ENCODE data around the gene POLG2.
A peak's percentile ranks its signal among the peaks of the same experiment; 100 is the strongest.

Gene POLG2

DNA sequence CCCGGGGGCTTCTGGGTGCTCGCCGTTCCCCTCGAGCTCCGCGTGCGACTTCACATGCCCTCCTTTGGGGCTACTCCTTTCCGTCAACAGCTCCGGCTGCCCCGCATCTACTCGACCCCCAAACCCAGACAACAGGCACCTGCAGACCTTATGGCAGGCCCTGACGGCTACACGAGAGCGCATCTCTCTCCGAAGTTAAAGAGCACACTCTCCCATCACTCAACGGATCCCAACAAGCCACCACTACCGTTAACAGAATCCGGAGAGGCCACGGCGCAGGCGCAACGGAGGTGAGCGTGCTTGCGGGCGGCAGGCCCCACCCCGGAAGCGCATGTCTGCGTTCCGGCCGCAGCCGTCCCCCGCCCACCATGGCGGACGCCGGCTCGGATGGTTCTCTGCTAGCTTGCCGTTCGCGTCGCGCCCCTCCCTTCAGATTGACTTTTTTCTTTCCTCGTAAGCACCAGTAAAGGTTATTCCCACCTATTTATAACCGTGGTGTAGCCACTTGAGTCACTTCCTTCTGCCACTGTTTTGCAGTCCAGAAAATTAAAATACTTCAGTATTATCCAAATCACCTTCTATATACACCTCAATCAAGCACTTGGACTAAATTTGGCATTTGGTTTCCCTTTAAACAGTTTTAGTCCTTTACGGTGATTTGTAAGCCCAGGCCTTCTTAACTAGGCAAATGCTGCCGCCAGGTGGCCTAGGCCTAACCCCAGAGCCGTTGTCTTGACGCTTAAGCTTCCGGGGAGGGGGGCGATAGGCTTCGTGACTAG, at the start of gene POLG2:
TSS of gene POLG2 (minus strand) at position 269 of the 779 bp plus-strand sequence. CDS start at position 183, 86 bp downstream.
- ChIA-PET CTCF (interaction anchor here (1.0 to 5.9 kb wide), 10 partner anchors 8 to 152 kb away, joined by 3 to 33 read pairs (median 4); partner anchors contain the start of genes CEP95 and DDX5), POLR2A (interaction anchor here (0.6 to 5.2 kb wide), 6 partner anchors 9 to 235 kb away, joined by 3 to 89 read pairs (median 4); partner anchors contain the start of genes CEP95 and DDX5)
- TF ChIP-seq, protein P1, sequence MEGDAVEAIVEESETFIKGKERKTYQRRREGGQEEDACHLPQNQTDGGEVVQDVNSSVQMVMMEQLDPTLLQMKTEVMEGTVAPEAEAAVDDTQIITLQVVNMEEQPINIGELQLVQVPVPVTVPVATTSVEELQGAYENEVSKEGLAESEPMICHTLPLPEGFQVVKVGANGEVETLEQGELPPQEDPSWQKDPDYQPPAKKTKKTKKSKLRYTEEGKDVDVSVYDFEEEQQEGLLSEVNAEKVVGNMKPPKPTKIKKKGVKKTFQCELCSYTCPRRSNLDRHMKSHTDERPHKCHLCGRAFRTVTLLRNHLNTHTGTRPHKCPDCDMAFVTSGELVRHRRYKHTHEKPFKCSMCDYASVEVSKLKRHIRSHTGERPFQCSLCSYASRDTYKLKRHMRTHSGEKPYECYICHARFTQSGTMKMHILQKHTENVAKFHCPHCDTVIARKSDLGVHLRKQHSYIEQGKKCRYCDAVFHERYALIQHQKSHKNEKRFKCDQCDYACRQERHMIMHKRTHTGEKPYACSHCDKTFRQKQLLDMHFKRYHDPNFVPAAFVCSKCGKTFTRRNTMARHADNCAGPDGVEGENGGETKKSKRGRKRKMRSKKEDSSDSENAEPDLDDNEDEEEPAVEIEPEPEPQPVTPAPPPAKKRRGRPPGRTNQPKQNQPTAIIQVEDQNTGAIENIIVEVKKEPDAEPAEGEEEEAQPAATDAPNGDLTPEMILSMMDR (IDR thresholded peaks at IDR 0.05; ENCODE audit: control extremely low read depth, extremely low read depth, low read depth, missing control alignments): peak; percentile 67
- DNase-seq (ENCODE audit: extremely low spot score): peak; percentile 93

DNA sequence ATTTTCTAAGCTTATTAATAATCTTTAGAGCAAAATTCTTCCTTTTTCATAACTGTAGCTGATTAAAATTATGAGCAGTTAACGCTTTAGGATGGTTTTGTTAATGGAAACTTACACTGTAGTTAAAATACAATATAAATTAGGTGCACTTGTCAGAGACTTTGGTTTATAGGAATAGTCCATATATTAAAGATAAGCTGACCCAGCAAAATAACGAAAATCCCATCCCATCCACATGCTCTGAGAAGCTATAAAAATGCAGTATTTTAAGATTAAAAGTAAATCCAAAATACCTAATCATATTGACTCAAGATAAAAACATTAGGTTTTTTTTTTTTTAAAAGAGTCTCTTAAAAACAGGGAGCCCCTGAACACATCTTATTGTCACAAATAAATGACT, 47.9 kb upstream of the POLG2 start:
- TF ChIP-seq, protein P1 (IDR thresholded peaks at IDR 0.05; ENCODE audit: control extremely low read depth, extremely low read depth, low read depth, missing control alignments): no peak
- POLR2A ChIA-PET: no interaction called here
- CTCF ChIA-PET: interaction anchor here (1.0 to 2.8 kb wide), 5 partner anchors 9 to 105 kb away, joined by 3 to 10 read pairs (median 3); no protein-coding TSS in a partner anchor
- no peak for DNase-seq (ENCODE audit: extremely low spot score)

DNA sequence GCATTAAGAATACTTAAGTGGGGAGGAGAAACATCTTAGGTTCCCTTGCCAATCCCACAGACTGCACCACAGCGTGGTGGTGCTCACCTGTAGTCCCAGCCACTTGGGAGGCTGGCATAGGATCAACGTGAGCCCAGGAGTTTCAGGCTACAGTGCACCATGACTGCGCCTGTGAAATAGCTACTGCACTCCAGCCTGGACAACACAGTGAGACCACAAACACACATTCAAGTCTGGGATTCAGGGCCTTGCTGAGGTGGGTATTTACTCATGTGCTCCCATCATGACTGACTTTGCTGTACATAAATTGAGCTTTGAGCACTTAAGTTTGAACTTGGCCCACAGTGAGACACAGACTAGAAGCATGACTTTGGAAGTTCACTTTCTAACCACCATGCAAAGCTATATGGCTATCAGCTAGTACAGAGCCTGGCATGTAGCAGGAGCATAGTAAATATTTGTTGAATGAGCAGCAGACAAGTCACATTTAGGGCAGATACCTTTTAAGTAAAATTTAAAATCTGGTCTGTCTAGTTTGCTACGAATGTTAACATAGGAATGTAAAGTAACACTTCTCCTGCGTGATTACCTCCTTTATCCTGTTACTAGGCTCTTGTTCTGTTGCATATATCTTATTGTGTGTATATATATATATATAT, 43.4 kb upstream of the POLG2 start:
- ChIA-PET POLR2A (no interaction called here), CTCF (no interaction called here)
- no peak for DNase-seq (ENCODE audit: extremely low spot score)
- TF ChIP-seq, protein P1 (IDR thresholded peaks at IDR 0.05; ENCODE audit: control extremely low read depth, extremely low read depth, low read depth, missing control alignments): no peak

DNA sequence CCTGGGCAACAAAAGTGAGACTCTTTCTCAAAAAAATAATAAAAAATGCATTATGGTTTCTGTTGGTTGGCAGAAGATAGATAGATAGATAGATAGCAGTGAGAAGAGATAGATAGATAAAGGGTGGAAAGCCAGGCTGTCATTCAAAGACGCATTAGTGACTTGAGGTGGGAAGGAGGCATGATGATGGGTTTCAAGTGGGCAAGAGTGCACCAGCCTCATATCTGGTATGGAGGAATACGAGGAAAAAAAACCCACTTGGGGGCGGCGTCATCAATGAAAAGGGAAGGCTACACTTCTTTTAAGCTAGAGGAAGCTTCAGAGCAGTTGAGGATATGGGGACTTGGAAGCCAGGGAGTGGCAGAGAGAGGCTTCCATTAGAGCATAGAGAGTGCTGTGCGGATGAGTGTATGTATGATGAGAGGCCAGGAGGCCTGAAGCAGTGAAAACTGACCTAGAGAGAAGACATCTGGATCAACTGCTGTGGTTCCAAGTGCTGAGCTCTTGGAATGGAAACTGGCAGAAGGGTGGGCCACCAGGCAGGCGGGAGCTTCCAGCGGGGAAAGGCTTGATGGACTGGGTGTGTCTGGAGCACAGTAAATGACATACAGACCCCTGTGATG, 41.8 kb upstream of the POLG2 start:
- TF ChIP-seq, protein P1 (IDR thresholded peaks at IDR 0.05; ENCODE audit: control extremely low read depth, extremely low read depth, low read depth, missing control alignments): no peak
- ChIA-PET CTCF (interaction anchor here (0.9 to 1.6 kb wide), 2 partner anchors 11 to 22 kb away, joined by 3 read pairs; no protein-coding TSS in a partner anchor), POLR2A (no interaction called here)
- DNase-seq (ENCODE audit: extremely low spot score): no peak

DNA sequence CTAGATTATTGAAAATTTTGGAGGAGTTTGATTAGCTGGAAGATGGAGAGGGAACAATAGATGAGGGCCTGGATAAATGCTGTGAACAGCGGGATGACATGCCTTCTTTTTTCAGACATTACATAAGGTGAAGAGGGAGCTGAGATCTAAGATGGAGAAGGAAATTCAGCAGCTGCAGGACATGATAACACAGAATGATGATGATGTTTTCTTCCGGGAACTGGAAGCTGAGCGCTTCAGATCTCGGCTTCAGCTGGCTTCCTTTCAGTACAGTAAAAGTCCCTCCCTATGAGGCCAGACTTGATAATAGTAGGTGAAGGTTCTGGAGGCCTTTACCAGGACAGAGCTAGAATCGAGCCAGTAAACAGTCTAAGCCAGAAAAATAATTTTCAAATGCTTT, 40.6 kb upstream of the POLG2 start:
- DNase-seq (ENCODE audit: extremely low spot score): no peak
- ChIA-PET POLR2A (interaction anchor here (1.1 kb wide), 1 partner anchor 33 kb away, joined by 3 read pairs; no protein-coding TSS in a partner anchor), CTCF (interaction anchor here (0.9 to 1.6 kb wide), 2 partner anchors 10 to 112 kb away, joined by 3 to 5 read pairs; no protein-coding TSS in a partner anchor)
- TF ChIP-seq, protein P1 (IDR thresholded peaks at IDR 0.05; ENCODE audit: control extremely low read depth, extremely low read depth, low read depth, missing control alignments): no peak

DNA sequence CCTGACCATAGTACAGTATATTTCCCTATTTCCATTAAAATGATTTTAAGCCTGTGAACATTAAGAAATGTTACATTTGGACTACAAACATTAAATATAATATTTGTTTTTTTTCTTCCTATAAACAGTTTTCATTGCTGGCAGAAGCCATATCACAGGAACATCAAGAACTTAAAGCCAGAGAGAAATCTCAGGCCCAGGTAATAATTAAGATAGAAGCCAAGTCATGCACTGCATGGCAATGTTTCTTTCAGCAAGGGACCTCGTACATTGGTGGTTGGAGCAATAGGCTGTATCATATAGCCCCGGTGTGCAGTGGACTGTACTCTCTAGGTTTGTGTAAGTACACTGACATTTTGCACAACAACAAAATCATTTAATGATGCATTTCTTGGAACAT, 40.1 kb upstream of the POLG2 start:
- ChIA-PET POLR2A (no interaction called here), CTCF (no interaction called here)
- TF ChIP-seq, protein P1 (IDR thresholded peaks at IDR 0.05; ENCODE audit: control extremely low read depth, extremely low read depth, low read depth, missing control alignments): no peak
- DNase-seq (ENCODE audit: extremely low spot score): no peak

All from GM10248 (cell line).